ENCODE results near the gene GALNT11.
"Not testable (repeated sequence)": the region's sequence is repeated elsewhere in the genome, so short reads cannot be mapped to it uniquely, and the experiment has no call there.

The GALNT11 gene

DNA sequence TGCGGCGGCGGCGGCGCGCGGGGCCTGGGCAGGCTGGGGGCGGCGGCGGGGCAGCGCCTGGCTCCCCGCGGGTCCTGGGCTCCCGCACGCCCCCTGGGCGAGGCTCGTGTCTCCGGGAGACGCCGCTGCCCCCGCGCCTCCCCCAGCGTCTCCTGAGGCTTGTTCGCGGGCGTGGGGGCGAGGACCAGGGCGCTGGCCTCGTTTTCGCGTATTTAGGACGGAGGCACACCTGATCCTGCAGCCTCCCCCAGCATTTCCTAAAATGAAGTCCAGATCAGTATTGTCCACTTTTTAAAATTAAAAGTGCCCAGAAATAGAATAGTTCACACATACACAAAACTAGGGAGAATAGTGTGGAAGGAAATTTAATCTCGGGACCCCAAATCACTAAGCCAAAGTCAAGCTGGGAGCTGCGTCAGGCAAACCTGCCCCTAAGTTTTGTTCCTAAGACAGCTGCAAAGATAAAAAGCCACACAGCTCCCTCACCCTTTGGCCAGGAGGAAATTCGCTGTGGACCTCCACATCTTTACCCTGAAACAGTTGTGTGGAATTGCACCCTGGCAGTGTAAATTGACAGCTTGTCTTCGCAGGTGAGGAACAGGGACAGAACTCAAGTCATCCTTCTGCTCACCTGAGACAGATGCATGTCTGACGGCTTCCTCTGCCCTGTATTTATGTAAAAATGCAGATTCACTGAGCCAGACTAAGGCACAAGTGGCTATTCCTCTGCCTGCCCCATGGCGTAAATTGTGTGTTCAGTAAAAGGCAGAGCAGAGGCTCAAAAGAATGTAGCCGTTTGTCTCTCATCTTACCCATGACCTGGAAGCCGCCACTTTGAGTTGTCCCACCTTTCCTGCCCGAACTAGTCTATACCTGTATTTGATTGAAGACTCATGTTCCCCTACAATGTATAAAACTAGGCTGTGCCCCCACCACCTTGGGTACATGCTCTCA is 740 bp downstream of the GALNT11 start:
- TF ChIP-seq Cebpa-rat (IDR thresholded peaks at IDR 0.05), result no peak
- H3K9me3 ChIP-seq, result peaks cover 13% of the 10 kb centered on the region
- peak overlapping the region; percentile 75 for H3K9ac ChIP-seq
- H4K20me1 ChIP-seq, result no peaks in the 10 kb centered on the region
- peak overlapping the region; percentile 86 for H3K4me2 ChIP-seq
- H3K36me3 ChIP-seq, result no peaks in the 10 kb centered on the region
- peak overlapping the region; percentile 53 for H3K27ac ChIP-seq
- peaks cover 7% of the 10 kb centered on the region for H3K4me1 ChIP-seq
- H3K27me3 ChIP-seq, result peaks cover 18% of the 10 kb centered on the region
- peak overlapping the region; percentile 71 for H3K4me3 ChIP-seq

DNA sequence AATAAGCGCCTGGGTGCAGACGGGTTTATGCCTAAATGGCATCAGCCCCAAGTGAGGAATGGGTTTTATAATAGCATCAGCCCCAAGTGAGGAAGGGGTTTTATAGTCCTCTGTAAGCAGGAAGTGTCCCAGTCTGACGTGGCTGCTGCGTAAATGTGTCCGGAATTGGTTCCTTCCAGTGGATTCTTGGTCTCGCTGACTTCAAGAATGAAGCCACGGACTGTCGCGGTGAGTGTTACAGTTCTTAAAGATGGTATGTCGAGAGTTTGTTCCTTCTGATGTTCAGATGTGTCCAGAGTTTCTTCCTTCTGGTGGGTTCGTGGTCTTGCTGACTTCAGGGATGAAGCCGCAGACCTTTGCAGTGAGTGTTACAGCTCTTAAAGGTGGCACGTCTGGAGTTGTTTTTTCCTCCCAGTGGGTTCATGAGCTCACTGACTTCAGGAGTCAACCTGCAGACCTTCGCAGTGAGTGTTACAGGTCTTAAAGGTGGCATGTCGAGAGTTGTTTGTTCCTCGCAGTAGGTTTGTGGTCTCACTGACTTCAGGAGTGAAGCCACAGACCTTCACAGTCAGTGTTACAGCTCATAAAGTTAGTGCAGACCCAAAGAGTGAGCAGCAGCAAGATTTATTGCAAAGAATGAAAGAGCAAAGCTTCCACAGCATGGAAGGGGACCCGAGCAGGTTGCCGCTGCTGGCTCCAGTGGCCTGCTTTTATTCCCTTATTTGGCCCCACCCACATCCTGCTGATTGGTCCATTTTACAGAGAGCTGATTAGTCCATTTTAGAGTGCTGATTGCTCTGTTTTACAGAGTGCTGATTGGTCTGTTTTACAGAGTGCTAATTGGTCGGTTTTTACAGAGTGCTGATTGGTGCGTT is 2.3 kb downstream of the GALNT11 start:
- H3K4me3 ChIP-seq, H3K9ac ChIP-seq, H3K4me2 ChIP-seq, H3K36me3 ChIP-seq, H3K4me1 ChIP-seq, H3K27ac ChIP-seq, H4K20me1 ChIP-seq: not testable (repeated sequence)
- H3K9me3 ChIP-seq, result peaks cover 13% of the 10 kb centered on the region
- peaks cover 18% of the 10 kb centered on the region for H3K27me3 ChIP-seq

- peaks cover 17% of the 10 kb centered on the region for H3K27me3 ChIP-seq
- not testable (repeated sequence) for H3K36me3 ChIP-seq, H3K27ac ChIP-seq, H3K9ac ChIP-seq, H3K4me1 ChIP-seq, H3K4me2 ChIP-seq, H4K20me1 ChIP-seq, H3K4me3 ChIP-seq
- H3K9me3 ChIP-seq, result peaks cover 13% of the 10 kb centered on the region
Measured at GRCh38 chr7:152030059-152030458, 4.6 kb downstream of the GALNT11 start.

GRCh38 chr7:152030639-152031038 is 5.2 kb downstream of the GALNT11 start:
- H3K36me3 ChIP-seq, H3K27ac ChIP-seq, H3K9ac ChIP-seq, H3K4me2 ChIP-seq, H4K20me1 ChIP-seq, H3K4me3 ChIP-seq, H3K4me1 ChIP-seq: not testable (repeated sequence)
- H3K9me3 ChIP-seq, result peaks cover 13% of the 10 kb centered on the region
- H3K27me3 ChIP-seq, result peaks cover 11% of the 10 kb centered on the region

GRCh38 chr7:152035817-152036216 is 10.3 kb downstream of the GALNT11 start:
- Histone ChIP-seq H3K27ac (no peak overlapping the region), H3K4me1 (no peaks in the 10 kb centered on the region), H3K36me3 (peaks cover 5% of the 10 kb centered on the region; the same call in 1 of the 2 replicates), H3K4me3 (no peak overlapping the region), H3K9ac (no peak overlapping the region), H3K9me3 (peaks cover 44% of the 10 kb centered on the region), H3K4me2 (no peak overlapping the region), H4K20me1 (no peaks in the 10 kb centered on the region), H3K27me3 (no peaks in the 10 kb centered on the region)
- TF ChIP-seq Cebpa-rat (IDR thresholded peaks at IDR 0.05), result no peak

GRCh38 chr7:152038410-152038809 is 12.9 kb downstream of the GALNT11 start:
- not testable (repeated sequence) for H3K27ac ChIP-seq, H3K27me3 ChIP-seq, H3K36me3 ChIP-seq, H3K4me3 ChIP-seq, H3K4me1 ChIP-seq, H4K20me1 ChIP-seq, H3K4me2 ChIP-seq, H3K9ac ChIP-seq
- H3K9me3 ChIP-seq, result peaks cover 51% of the 10 kb centered on the region

GRCh38 chr7:152043086-152043485 is 17.6 kb downstream of the GALNT11 start:
- not testable (repeated sequence) for H3K4me1 ChIP-seq, H3K9ac ChIP-seq, H3K36me3 ChIP-seq, H3K4me3 ChIP-seq, H4K20me1 ChIP-seq, H3K27me3 ChIP-seq, H3K4me2 ChIP-seq, H3K27ac ChIP-seq
- H3K9me3 ChIP-seq, result peaks cover 59% of the 10 kb centered on the region

GRCh38 chr7:152044909-152045308 is 19.4 kb downstream of the GALNT11 start:
- not testable (repeated sequence) for H3K27ac ChIP-seq, H4K20me1 ChIP-seq, H3K36me3 ChIP-seq, H3K27me3 ChIP-seq, H3K4me1 ChIP-seq, H3K4me3 ChIP-seq, H3K4me2 ChIP-seq, H3K9ac ChIP-seq
- H3K9me3 ChIP-seq, result peaks cover 46% of the 10 kb centered on the region

DNA sequence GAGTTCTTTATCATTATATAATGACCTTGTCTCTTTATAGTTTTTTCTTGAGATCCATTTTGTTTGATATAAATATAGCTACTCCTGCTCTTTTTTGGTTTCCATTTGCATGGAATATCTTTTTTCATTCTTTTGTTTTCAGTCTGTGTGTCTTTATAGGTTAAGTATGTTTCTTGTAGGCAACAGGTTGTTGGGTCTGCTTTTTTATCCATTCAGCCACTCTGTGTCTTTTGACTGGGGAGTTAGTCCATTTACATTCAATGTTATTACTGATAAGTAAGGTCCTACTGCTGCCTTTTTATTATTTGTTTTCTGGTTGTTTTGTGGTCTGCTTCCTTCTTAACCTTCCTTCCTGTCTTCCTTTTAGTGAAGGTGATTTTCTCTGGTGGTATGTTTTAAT is 21.1 kb downstream of the GALNT11 start:
- no peak overlapping the region for H3K4me2 ChIP-seq
- TF ChIP-seq Cebpa-rat (IDR thresholded peaks at IDR 0.05), result no peak
- no peaks in the 10 kb centered on the region for H3K4me1 ChIP-seq
- peaks cover 34% of the 10 kb centered on the region; the same call in 1 of the 2 replicates for H3K9me3 ChIP-seq
- H3K9ac ChIP-seq, result no peak overlapping the region
- no peaks in the 10 kb centered on the region for H4K20me1 ChIP-seq
- no peaks in the 10 kb centered on the region for H3K36me3 ChIP-seq
- no peaks in the 10 kb centered on the region for H3K27me3 ChIP-seq
- no peak overlapping the region for H3K27ac ChIP-seq
- H3K4me3 ChIP-seq, result no peak overlapping the region

DNA sequence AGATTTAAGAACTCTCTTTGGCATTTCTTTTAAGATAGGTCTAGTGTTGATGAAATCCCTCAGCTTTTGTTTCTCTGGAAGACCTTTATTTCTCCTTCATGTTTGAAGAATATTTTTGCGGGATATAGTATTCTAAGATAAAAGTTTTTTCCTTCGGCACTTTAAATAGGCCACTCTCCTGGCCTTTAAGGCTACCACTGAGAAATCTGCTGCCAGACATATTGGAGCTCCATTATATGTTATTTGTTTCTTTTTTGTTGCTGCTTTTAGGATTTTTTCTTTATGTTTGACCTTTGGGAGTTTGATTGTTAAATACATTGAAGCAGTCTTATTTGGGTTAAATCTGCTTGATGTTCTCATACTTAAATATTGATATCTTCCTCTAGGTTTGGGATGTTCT is 22.6 kb downstream of the GALNT11 start:
- Histone ChIP-seq H3K27me3 (no peaks in the 10 kb centered on the region), H3K36me3 (no peaks in the 10 kb centered on the region), H4K20me1 (no peaks in the 10 kb centered on the region), H3K9ac (no peak overlapping the region), H3K4me2 (no peak overlapping the region), H3K9me3 (peaks cover 33% of the 10 kb centered on the region; the same call in 1 of the 2 replicates), H3K4me3 (no peak overlapping the region), H3K4me1 (no peaks in the 10 kb centered on the region), H3K27ac (no peak overlapping the region)
- no peak for TF ChIP-seq Cebpa-rat (IDR thresholded peaks at IDR 0.05)
